Left lung (tissue), 10 donors: ENCODE measurements around the gene PGBD5. TPM values are rescaled to one million over a fixed set of nuclear protein-coding genes. Genes with fewer than 3 reads are reported as not detected.

ENCODE experiments used
- ATAC-seq: fragments of 200-7000 bp; cut with Tn5 transposase; one replicate; pipeline ENCODE4 v1.9.1; 2020; ENCODE audit warnings: moderate library complexity
- DNase-seq, 4 donors: peaks; one replicate each; pipeline ENCODE4 v3.0.0-alpha.2; 2013 to 2020
- H3K27ac ChIP-seq, 2 donors: fragments of 200-600 bp; sonication (generic) in 1 of 2; one replicate each; pipeline versions ENCODE4 v1.5.0 to v1.8.0; 2020 to 2021
- H3K27me3 ChIP-seq, 2 donors: fragments of 200-600 bp; sonication (generic) in 1 of 2; one replicate each; pipeline versions ENCODE4 v1.5.0 to v1.8.0; 2020 to 2021
- H3K36me3 ChIP-seq, 2 donors: fragments of 200-600 bp; sonication (generic) in 1 of 2; one replicate each; pipeline versions ENCODE4 v1.5.0 to v1.8.0; 2020 to 2021
- H3K4me1 ChIP-seq, 2 donors: fragments of 200-600 bp; one replicate each; pipeline ENCODE4 v1.8.0; 2021
- H3K4me3 ChIP-seq, 2 donors: fragments of 200-600 bp; sonication (generic) in 1 of 2; one replicate each; pipeline versions ENCODE4 v1.5.0 to v1.8.0; 2020 to 2021; ENCODE audit warnings: mild to moderate bottlenecking in 1 of 2
- H3K9me3 ChIP-seq, 2 donors: fragments of 200-600 bp; sonication (generic) in 1 of 2; one replicate each; pipeline versions ENCODE4 v1.5.0 to v1.8.0; 2020 to 2021
- CTCF ChIP-seq, 2 donors: fragments of 200-600 bp; sonication (generic) in 1 of 2; IDR thresholded peaks; one replicate each; pipeline versions ENCODE4 v1.5.0 to v1.8.0; 2021; ENCODE audit warnings: antibody characterized with exemption in 2 of 2
- intact Hi-C, 2 donors: fragments of 100-400 bp; cut with DNase I; formaldehyde crosslinking; loops; one replicate each; pipeline versions ENCODE4 v1.11.2 to v1.14.2; 2022
- polyA plus RNA-seq, 6 donors: library from polyadenylated mRNA; unstranded; fragments of 120-200 nt; gene quantifications; one replicate each; pipeline ENCODE4 v1.2.1, GENCODE V29; 2013; ENCODE audit not compliant: insufficient read length in 6 of 6
- total RNA-seq, 2 donors: library from RNA; stranded (reverse); fragmentation: NEBNext Ultra II Directional; extraction: Animal tissue kit (Norgen Biotek cat#: 25700); gene quantifications; one replicate each; pipeline ENCODE4 v1.2.1, GENCODE V29; 2021
- donor health status: DM: no; HTN: yes; CAD: no.
- donor health status: DM: no; HTN: no; CAD: no.

The PGBD5 gene
- total and polyA plus RNA-seq, 8 donors = 2.3 to 10.1 (median 4.8) TPM

- Histone ChIP-seq H3K4me1 (no peaks in the 10 kb centered on the region), H3K27ac (no peak overlapping the region), H3K27me3 (peaks cover 0 to 8% of the 10 kb centered on the region in 2 donors), H3K36me3 (no peaks in the 10 kb centered on the region), H3K9me3 (no peaks in the 10 kb centered on the region), H3K4me3 (no peak overlapping the region)
- TF ChIP-seq CTCF (IDR thresholded peaks at IDR 0.05) = no peak
- no peak for DNase-seq
- ATAC-seq = no peak
- intact Hi-C loops = no loop called here
Observed at GRCh38 chr1:230387876-230388275, 38.3 kb downstream of the PGBD5 start.

- ATAC-seq (no peak), DNase-seq (no peak)
- no peak overlapping the region for H3K4me3 ChIP-seq
- peaks cover 0 to 8% of the 10 kb centered on the region in 2 donors for H3K27me3 ChIP-seq
- H3K27ac ChIP-seq = no peak overlapping the region
- H3K9me3 ChIP-seq = no peaks in the 10 kb centered on the region
- H3K4me1 ChIP-seq = no peaks in the 10 kb centered on the region
- intact Hi-C loops = no loop called here
- H3K36me3 ChIP-seq = no peaks in the 10 kb centered on the region
- TF ChIP-seq CTCF (IDR thresholded peaks at IDR 0.05) = no peak
Observed at GRCh38 chr1:230387296-230387695, 38.8 kb downstream of the PGBD5 start.

GRCh38 chr1:230386637-230387262 lies 39.4 kb downstream of the PGBD5 start:
- intact Hi-C loops = no loop called here
- DNase-seq (no peak), ATAC-seq (no peak)
- H3K4me3 ChIP-seq = no peak overlapping the region
- TF ChIP-seq CTCF (IDR thresholded peaks at IDR 0.05) = no peak
- H3K36me3 ChIP-seq = no peaks in the 10 kb centered on the region
- peaks cover under 1 to 1% of the 10 kb centered on the region in 2 donors for H3K4me1 ChIP-seq
- no peaks in the 10 kb centered on the region for H3K9me3 ChIP-seq
- no peak overlapping the region for H3K27ac ChIP-seq
- H3K27me3 ChIP-seq = peaks cover 0 to 3% of the 10 kb centered on the region in 2 donors

GRCh38 chr1:230385930-230386329 lies 40.2 kb downstream of the PGBD5 start:
- TF ChIP-seq CTCF (IDR thresholded peaks at IDR 0.05) = no peak
- intact Hi-C loops = no loop called here
- no peak for ATAC-seq

GRCh38 chr1:230385158-230385450 lies 41.0 kb downstream of the PGBD5 start:
- no peak overlapping the region for H3K4me3 ChIP-seq
- H3K36me3 ChIP-seq = no peaks in the 10 kb centered on the region
- H3K27me3 ChIP-seq = no peaks in the 10 kb centered on the region
- H3K9me3 ChIP-seq = no peaks in the 10 kb centered on the region
- H3K4me1 ChIP-seq = peaks cover 6 to 7% of the 10 kb centered on the region in 2 donors
- DNase-seq (no peak), ATAC-seq (no peak)
- TF ChIP-seq CTCF (IDR thresholded peaks at IDR 0.05) = no peak
- intact Hi-C loops = no loop called here
- no peak overlapping the region for H3K27ac ChIP-seq

More at GRCh38 chr1:230385930-230386329, 40.2 kb downstream of the PGBD5 start:
- Histone ChIP-seq H3K9me3 (no peaks in the 10 kb centered on the region), H3K4me1 (peaks cover 6 to 7% of the 10 kb centered on the region in 2 donors), H3K36me3 (no peaks in the 10 kb centered on the region), H3K27me3 (no peaks in the 10 kb centered on the region), H3K27ac (no peak overlapping the region), H3K4me3 (no peak overlapping the region)
- no peak for DNase-seq
